HG03060 (cell line): Measurements from ENCODE around the gene FHIT.
A peak's percentile ranks its signal among the peaks of the same experiment; 100 is the strongest.

Source experiments
- ATAC-seq: cut with Tn5 transposase; IDR thresholded peaks from one replicate; pipeline ENCODE4 v1.9.1; 2021; ENCODE audit warnings: low read depth, moderate number of reproducible peaks; ENCODE audit not compliant: unreplicated experiment

FHIT gene

GRCh38 chr3:61173676-61174075 is 77.6 kb downstream of the FHIT start:
- no peak for ATAC-seq

GRCh38 chr3:61172684-61173083 is 78.6 kb downstream of the FHIT start:
- ATAC-seq: no peak

GRCh38 chr3:61172203-61172602 is 79.0 kb downstream of the FHIT start:
- ATAC-seq: no peak

- ATAC-seq: no peak
Observed at GRCh38 chr3:61169621-61170251, 81.5 kb downstream of the FHIT start.

- no peak for ATAC-seq
Observed at GRCh38 chr3:61168286-61168685, 83.0 kb downstream of the FHIT start.

- ATAC-seq: no peak
Observed at GRCh38 chr3:61162965-61163364, 88.3 kb downstream of the FHIT start.

- ATAC-seq: no peak
Observed at GRCh38 chr3:61158667-61159066, 92.6 kb downstream of the FHIT start.

- no peak for ATAC-seq
Observed at GRCh38 chr3:61158216-61158615, 93.0 kb downstream of the FHIT start.

GRCh38 chr3:61157414-61157813 is 93.8 kb downstream of the FHIT start:
- peak; percentile 60 for ATAC-seq

GRCh38 chr3:61155701-61156292 is 95.5 kb downstream of the FHIT start:
- no peak for ATAC-seq

GRCh38 chr3:61154457-61155198 is 96.6 kb downstream of the FHIT start:
- no peak for ATAC-seq

GRCh38 chr3:61152071-61152470 is 99.2 kb downstream of the FHIT start:
- no peak for ATAC-seq

GRCh38 chr3:61149236-61149635 is 102.0 kb downstream of the FHIT start:
- ATAC-seq: no peak

- no peak for ATAC-seq
Observed at GRCh38 chr3:61146010-61146890, 105.0 kb downstream of the FHIT start.

- ATAC-seq: no peak
Observed at GRCh38 chr3:61141697-61142096, 109.6 kb downstream of the FHIT start.

- no peak for ATAC-seq
Observed at GRCh38 chr3:61141227-61141626, 110.0 kb downstream of the FHIT start.

GRCh38 chr3:61139686-61140085 is 111.6 kb downstream of the FHIT start:
- ATAC-seq: no peak

GRCh38 chr3:61138401-61138800 is 112.9 kb downstream of the FHIT start:
- ATAC-seq: no peak

- no peak for ATAC-seq
Observed at GRCh38 chr3:61136191-61136590, 115.1 kb downstream of the FHIT start.

- no peak for ATAC-seq
Observed at GRCh38 chr3:61134532-61134931, 116.7 kb downstream of the FHIT start.

GRCh38 chr3:61132062-61132461 is 119.2 kb downstream of the FHIT start:
- no peak for ATAC-seq
